Endothelial cell of umbilical vein (primary cell): Measurements from ENCODE around the gene LMNA.

ENCODE experiments used
- CTCF ChIP-seq, 2 donors: IDR thresholded peaks; 1 replicate in 1 of 2; 2 replicates in 1 of 2; pipeline ENCODE4 v1.5.1; 2011; ENCODE audit warnings: low read length in 2 of 2, mild to moderate bottlenecking in 2 of 2, moderate library complexity in 2 of 2, control low read depth in 1 of 2, inconsistent platforms in 1 of 2, low read depth in 1 of 2; ENCODE audit not compliant: insufficient read depth in 1 of 2; ENCODE audit errors: extremely low read depth in 1 of 2
- EZH2 ChIP-seq: IDR thresholded peaks from 2 replicates; pipeline ENCODE4 v1.6.1; 2012; ENCODE audit warnings: borderline replicate concordance, low read depth, mild to moderate bottlenecking, moderate library complexity, low read length, inconsistent platforms; ENCODE audit not compliant: severe bottlenecking
- MAX ChIP-seq: IDR thresholded peaks from 2 replicates; pipeline ENCODE4 v1.6.1; 2011; ENCODE audit not compliant: insufficient read depth, insufficient read length
- MYC ChIP-seq: IDR thresholded peaks from one replicate; pipeline ENCODE4 v1.6.1; 2011; ENCODE audit warnings: mild to moderate bottlenecking, low read depth, low read length

GRCh38 chr1:156122519-156123355 lies 8.2 kb downstream of the LMNA start:
- TF ChIP-seq CTCF (IDR thresholded peaks at IDR 0.05; ENCODE audit: extremely low read depth in 1 of 2, insufficient read depth in 1 of 2, low read depth in 1 of 2, low read length in 2 of 2): no peak
- no peak for TF ChIP-seq MYC
- no peak for TF ChIP-seq MAX
- no peak for TF ChIP-seq EZH2
